Activated CD8-positive, alpha-beta memory T cell treated with anti-CD3 and anti-CD28 coated beads, Interleukin-2, amount 10 ng/mL, durations not matched to agents 7 days and 5 days (primary cell): ENCODE results near the gene TSPAN3. TPM values are rescaled to one million over a fixed set of nuclear protein-coding genes. Genes with fewer than 3 reads are reported as not detected.

Experiments used
- ATAC-seq: fragments of 150-1000 bp; cut with Tn5 transposase; one replicate; pipeline ENCODE4 v1.10.0; 2021; ENCODE audit warnings: moderate library complexity
- CTCF ChIA-PET: fragments of 350-600 bp; sonication (Branson Sonifier 250); formaldehyde crosslinking; loops from one replicate; lab custom pipeline; 2021; ENCODE audit warnings: antibody characterized with exemption; lab: Charles Lee
- DNase-seq: peaks from one replicate; pipeline ENCODE4 v3.0.0-alpha.2; 2020
- H3K27ac Mint-ChIP-seq: one replicate; pipeline ENCODE4 v1.8.0; 2021; ENCODE audit warnings: mild to moderate bottlenecking, mixed read lengths
- H3K27me3 Mint-ChIP-seq: one replicate; pipeline ENCODE4 v1.8.0; 2021; ENCODE audit warnings: mixed read lengths
- H3K36me3 Mint-ChIP-seq: one replicate; pipeline ENCODE4 v1.8.0; 2021; ENCODE audit warnings: mild to moderate bottlenecking, mixed read lengths
- H3K4me1 Mint-ChIP-seq: one replicate; pipeline ENCODE4 v1.8.0; 2021; ENCODE audit warnings: mixed read lengths
- H3K4me3 Mint-ChIP-seq: one replicate; pipeline ENCODE4 v1.8.0; 2021; ENCODE audit warnings: mild to moderate bottlenecking, moderate library complexity, mixed read lengths
- H3K9me3 Mint-ChIP-seq: one replicate; pipeline ENCODE4 v1.8.0; 2022; ENCODE audit warnings: low read depth, mixed read lengths
- total RNA-seq, 2 experiments: library from RNA; stranded (reverse); gene quantifications; one replicate each; pipeline ENCODE4 v1.2.3, GENCODE V29; 2021

TSPAN3 gene
- total RNA-seq, 2 experiments from 2014 or later, result 20.9 to 29.4 TPM

DNA sequence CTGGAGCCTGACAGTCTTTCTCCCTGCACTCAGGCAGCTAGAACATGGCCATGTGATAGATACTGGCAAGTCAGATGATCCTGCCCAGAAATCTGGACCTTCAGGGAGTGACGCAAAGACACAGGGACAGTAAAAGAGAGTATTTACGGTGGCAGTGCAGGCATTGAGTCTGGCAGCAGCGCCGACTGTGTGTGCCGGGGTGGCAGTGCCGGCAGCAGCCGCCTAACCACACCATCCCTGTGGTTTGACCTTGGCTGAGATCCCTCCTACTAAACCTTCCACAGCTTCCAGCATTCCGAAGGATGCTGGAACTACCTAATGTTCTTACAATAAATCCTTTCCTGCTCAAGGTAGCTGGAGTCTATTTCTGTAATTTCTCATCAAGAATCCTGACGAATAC is 4.6 kb upstream of the TSPAN3 start:
- CTCF ChIA-PET, result no interaction called here
- DNase-seq (no peak), ATAC-seq (no peak)
- Mint-ChIP-seq H3K4me3 (no peak overlapping the region), H3K27ac (no peak overlapping the region), H3K27me3 (peaks cover 9% of the 10 kb centered on the region), H3K36me3 (no peaks in the 10 kb centered on the region), H3K9me3 (no peaks in the 10 kb centered on the region), H3K4me1 (peaks cover 4% of the 10 kb centered on the region)

GRCh38 chr15:77074350-77074749 is 3.4 kb upstream of the TSPAN3 start:
- DNase-seq (no peak), ATAC-seq (no peak)
- no peaks in the 10 kb centered on the region for H3K9me3 Mint-ChIP-seq
- peaks cover 12% of the 10 kb centered on the region for H3K4me1 Mint-ChIP-seq
- peaks cover 9% of the 10 kb centered on the region for H3K27me3 Mint-ChIP-seq
- no peak overlapping the region for H3K27ac Mint-ChIP-seq
- H3K4me3 Mint-ChIP-seq, result no peak overlapping the region
- no peaks in the 10 kb centered on the region for H3K36me3 Mint-ChIP-seq
- CTCF ChIA-PET, result no interaction called here

DNA sequence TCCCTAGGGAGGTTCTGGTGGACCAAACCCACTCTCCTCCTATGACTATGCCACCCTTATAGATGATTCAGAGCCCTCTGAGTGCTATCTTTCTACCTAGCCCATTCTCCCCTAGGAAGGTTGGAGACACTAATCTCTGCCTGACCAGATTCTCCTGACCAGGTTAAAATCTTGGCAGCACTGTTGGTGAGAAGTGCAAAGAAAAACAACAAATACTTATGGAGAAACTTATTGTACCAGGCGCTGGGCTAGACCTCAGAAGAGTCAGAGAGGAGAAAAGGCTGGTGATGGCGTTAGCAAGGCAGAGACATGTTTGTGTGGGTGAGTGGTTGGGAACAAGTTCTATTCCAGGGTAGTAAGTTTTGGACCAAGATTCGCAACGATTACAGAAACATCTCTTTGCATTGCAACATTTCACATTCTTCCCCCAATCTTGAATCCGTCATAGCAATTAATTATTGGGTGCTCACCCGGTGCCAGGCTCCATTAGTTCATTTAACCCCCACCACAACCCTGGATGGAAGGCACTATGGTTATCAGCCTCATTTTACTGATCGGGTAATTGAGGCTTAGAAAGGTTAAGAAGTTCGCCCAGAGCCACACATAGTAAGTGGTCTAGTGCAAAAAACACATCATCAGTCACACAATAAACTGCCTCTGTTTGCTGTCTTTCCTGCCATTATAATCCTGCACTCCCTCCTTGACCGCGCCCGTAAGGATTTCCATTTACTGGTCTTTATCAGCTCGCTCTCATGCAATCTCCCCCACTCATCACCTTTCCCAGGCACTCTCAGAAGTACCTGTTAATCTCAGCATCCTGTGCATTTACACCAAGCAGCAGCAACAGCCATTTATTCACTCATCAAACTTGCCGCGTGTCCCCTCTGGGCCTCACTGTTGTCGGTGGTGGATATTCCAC is 655 bp upstream of the TSPAN3 start:
- H3K4me1 Mint-ChIP-seq, result peaks cover 26% of the 10 kb centered on the region
- H3K27me3 Mint-ChIP-seq, result peaks cover 9% of the 10 kb centered on the region
- H3K27ac Mint-ChIP-seq, result peak overlapping the region; percentile 45
- no peaks in the 10 kb centered on the region for H3K9me3 Mint-ChIP-seq
- peak overlapping the region; percentile 59 for H3K4me3 Mint-ChIP-seq
- no peak for DNase-seq
- CTCF ChIA-PET, result interaction anchor here (0.9 to 1.0 kb wide), 3 partner anchors 11 to 839 kb away, joined by 3 to 4 read pairs (median 3); no protein-coding TSS in a partner anchor
- peaks cover 2% of the 10 kb centered on the region for H3K36me3 Mint-ChIP-seq
- no peak for ATAC-seq

DNA sequence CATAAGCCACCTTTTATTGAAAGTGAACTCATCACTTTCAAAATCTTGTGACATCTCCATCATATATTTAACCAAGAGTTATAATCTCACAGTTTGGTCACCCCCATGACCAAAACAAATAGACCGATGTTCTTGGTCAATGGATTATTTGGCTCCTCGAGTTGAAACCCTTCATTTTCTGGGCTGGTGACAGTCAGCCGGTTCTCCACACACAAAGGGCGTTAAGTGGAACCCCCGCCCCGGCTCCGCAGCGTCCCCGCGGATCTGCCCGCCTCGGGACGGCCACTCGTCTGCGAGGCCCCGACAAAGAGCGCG is 772 bp downstream of the TSPAN3 start:
- ATAC-seq (no peak), DNase-seq (no peak)
- Mint-ChIP-seq H3K27me3 (peaks cover 5% of the 10 kb centered on the region), H3K4me1 (peaks cover 26% of the 10 kb centered on the region), H3K4me3 (peak overlapping the region; percentile 76), H3K9me3 (no peaks in the 10 kb centered on the region), H3K27ac (peak overlapping the region; percentile 48), H3K36me3 (peaks cover 2% of the 10 kb centered on the region)
- CTCF ChIA-PET, result interaction anchor here (1.1 kb wide), 1 partner anchor 473 kb away, joined by 3 read pairs; no protein-coding TSS in a partner anchor

GRCh38 chr15:77069521-77070121 is 1.3 kb downstream of the TSPAN3 start:
- Mint-ChIP-seq H3K36me3 (peaks cover 4% of the 10 kb centered on the region), H3K4me3 (peak overlapping the region; percentile 76), H3K27ac (no peak overlapping the region), H3K4me1 (peaks cover 29% of the 10 kb centered on the region), H3K27me3 (peaks cover 3% of the 10 kb centered on the region), H3K9me3 (no peaks in the 10 kb centered on the region)
- DNase-seq (no peak), ATAC-seq (no peak)
- CTCF ChIA-PET, result interaction anchor here (1.1 kb wide), 1 partner anchor 474 kb away, joined by 3 read pairs; no protein-coding TSS in a partner anchor

DNA sequence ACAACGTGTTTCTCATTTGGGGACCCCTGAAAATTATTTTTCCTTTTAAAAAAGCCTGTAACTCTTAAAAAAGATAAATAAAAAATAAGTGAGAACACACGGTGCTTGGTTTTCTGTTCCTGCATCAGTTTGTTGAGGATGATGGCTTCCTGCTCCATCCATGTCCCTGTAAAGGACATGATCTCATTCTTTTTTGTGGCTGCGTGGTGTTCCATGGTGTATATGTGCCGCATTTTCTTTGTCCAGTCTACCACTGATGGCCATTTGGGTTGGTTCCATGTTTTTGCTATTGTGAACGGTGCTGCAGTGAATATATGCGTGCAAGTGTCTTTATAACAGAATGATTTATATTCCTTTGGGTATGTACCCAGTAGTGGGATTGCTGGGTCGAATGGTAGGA is 2.3 kb downstream of the TSPAN3 start:
- DNase-seq (no peak), ATAC-seq (no peak)
- Mint-ChIP-seq H3K36me3 (peaks cover 4% of the 10 kb centered on the region), H3K9me3 (no peaks in the 10 kb centered on the region), H3K4me3 (no peak overlapping the region), H3K27me3 (no peaks in the 10 kb centered on the region), H3K27ac (no peak overlapping the region), H3K4me1 (peaks cover 31% of the 10 kb centered on the region)
- CTCF ChIA-PET, result no interaction called here

- Mint-ChIP-seq H3K36me3 (peaks cover 5% of the 10 kb centered on the region), H3K27me3 (no peaks in the 10 kb centered on the region), H3K4me3 (no peak overlapping the region), H3K4me1 (peaks cover 33% of the 10 kb centered on the region), H3K27ac (peak overlapping the region; percentile 1), H3K9me3 (no peaks in the 10 kb centered on the region)
- CTCF ChIA-PET, result no interaction called here
- DNase-seq (no peak), ATAC-seq (no peak)
These were observed 3.1 kb downstream of the TSPAN3 start for GRCh38 chr15:77067691-77068367.

- Mint-ChIP-seq H3K27me3 (no peaks in the 10 kb centered on the region), H3K9me3 (no peaks in the 10 kb centered on the region), H3K4me1 (peaks cover 33% of the 10 kb centered on the region), H3K4me3 (no peak overlapping the region), H3K27ac (no peak overlapping the region), H3K36me3 (peaks cover 5% of the 10 kb centered on the region)
- ATAC-seq (no peak), DNase-seq (no peak)
- CTCF ChIA-PET, result interaction anchor here (1.5 kb wide), 1 partner anchor 43 kb away, joined by 6 read pairs; no protein-coding TSS in a partner anchor
These were observed 3.8 kb downstream of the TSPAN3 start for GRCh38 chr15:77066971-77067690.

GRCh38 chr15:77064539-77065308 is 6.2 kb downstream of the TSPAN3 start:
- Mint-ChIP-seq H3K27me3 (no peaks in the 10 kb centered on the region), H3K27ac (no peak overlapping the region), H3K9me3 (no peaks in the 10 kb centered on the region), H3K36me3 (peaks cover 5% of the 10 kb centered on the region), H3K4me1 (peaks cover 39% of the 10 kb centered on the region), H3K4me3 (no peak overlapping the region)
- no peak for DNase-seq
- no peak for ATAC-seq
- CTCF ChIA-PET, result no interaction called here

DNA sequence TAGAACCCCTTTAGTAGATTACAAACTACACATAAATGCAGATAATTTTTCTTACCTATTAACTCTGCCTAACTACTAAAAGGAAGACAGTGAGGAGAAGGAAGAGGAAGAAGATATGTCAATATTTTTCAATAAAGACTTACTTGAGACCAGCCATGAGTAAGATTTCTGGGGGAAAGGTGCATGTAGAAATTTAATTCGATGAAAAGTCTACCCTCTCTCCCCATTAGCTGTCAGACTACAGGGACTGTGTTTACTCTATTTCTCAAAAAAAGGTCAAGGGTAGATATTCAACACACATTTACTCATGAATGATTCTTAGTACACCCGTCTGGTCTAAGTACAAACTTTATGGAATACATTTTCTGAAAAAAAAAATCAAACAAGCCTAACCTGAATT is 6.8 kb downstream of the TSPAN3 start:
- Mint-ChIP-seq H3K4me3 (no peak overlapping the region), H3K27ac (no peak overlapping the region), H3K27me3 (no peaks in the 10 kb centered on the region), H3K4me1 (peaks cover 40% of the 10 kb centered on the region), H3K9me3 (no peaks in the 10 kb centered on the region), H3K36me3 (peaks cover 5% of the 10 kb centered on the region)
- DNase-seq, result no peak
- ATAC-seq, result no peak
- CTCF ChIA-PET, result no interaction called here

GRCh38 chr15:77063249-77063648 is 7.7 kb downstream of the TSPAN3 start:
- no peaks in the 10 kb centered on the region for H3K27me3 Mint-ChIP-seq
- H3K27ac Mint-ChIP-seq, result no peak overlapping the region
- ATAC-seq (no peak), DNase-seq (no peak)
- no peaks in the 10 kb centered on the region for H3K9me3 Mint-ChIP-seq
- no peak overlapping the region for H3K4me3 Mint-ChIP-seq
- H3K36me3 Mint-ChIP-seq, result peaks cover 3% of the 10 kb centered on the region
- CTCF ChIA-PET, result no interaction called here
- H3K4me1 Mint-ChIP-seq, result peaks cover 42% of the 10 kb centered on the region

GRCh38 chr15:77060546-77060945 is 10.4 kb downstream of the TSPAN3 start:
- CTCF ChIA-PET, result interaction anchor here (1.2 to 1.9 kb wide), 2 partner anchors 11 to 87 kb away, joined by 3 to 6 read pairs; partner anchors contain the start of gene TSPAN3
- Mint-ChIP-seq H3K4me1 (peaks cover 35% of the 10 kb centered on the region), H3K27me3 (no peaks in the 10 kb centered on the region), H3K27ac (no peak overlapping the region), H3K4me3 (no peak overlapping the region), H3K36me3 (peaks cover 3% of the 10 kb centered on the region), H3K9me3 (no peaks in the 10 kb centered on the region)
- DNase-seq, result no peak
- ATAC-seq, result no peak
